ENCODE results near the gene CDH22.

DNA sequence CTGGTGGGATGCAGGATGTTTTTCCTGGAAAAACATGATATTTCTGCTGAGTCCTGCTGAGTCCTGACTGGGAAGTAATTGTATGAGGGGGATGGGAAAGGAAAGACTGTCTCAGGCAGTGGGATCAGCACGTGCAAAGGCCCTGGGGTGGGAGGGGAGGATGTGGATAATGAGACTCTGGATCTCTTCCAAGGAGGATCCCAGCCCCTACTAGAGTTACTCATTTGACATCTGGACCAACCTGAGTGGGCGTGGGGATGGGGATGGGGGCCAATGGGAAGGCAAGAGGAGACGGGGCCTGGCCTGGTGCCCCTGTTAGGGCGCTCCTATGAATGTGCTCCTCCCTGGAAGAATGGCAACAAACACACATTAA lies 117.1 kb downstream of the CDH22 start:
- TF ChIP-seq, protein P1, sequence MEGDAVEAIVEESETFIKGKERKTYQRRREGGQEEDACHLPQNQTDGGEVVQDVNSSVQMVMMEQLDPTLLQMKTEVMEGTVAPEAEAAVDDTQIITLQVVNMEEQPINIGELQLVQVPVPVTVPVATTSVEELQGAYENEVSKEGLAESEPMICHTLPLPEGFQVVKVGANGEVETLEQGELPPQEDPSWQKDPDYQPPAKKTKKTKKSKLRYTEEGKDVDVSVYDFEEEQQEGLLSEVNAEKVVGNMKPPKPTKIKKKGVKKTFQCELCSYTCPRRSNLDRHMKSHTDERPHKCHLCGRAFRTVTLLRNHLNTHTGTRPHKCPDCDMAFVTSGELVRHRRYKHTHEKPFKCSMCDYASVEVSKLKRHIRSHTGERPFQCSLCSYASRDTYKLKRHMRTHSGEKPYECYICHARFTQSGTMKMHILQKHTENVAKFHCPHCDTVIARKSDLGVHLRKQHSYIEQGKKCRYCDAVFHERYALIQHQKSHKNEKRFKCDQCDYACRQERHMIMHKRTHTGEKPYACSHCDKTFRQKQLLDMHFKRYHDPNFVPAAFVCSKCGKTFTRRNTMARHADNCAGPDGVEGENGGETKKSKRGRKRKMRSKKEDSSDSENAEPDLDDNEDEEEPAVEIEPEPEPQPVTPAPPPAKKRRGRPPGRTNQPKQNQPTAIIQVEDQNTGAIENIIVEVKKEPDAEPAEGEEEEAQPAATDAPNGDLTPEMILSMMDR (IDR thresholded peaks at IDR 0.05; ENCODE audit: low read depth, low read length) = no peak
- TF ChIP-seq EZH2phosphoT487 (IDR thresholded peaks at IDR 0.05; ENCODE audit: low read depth) = no peak
